WTC11 (cell line): ENCODE measurements around the gene ATP2A2. TPM values are rescaled to one million over a fixed set of nuclear protein-coding genes. Genes with fewer than 3 reads are reported as not detected.
A peak's percentile ranks its signal among the peaks of the same experiment; 100 is the strongest.

ENCODE experiments used
- ATAC-seq: fragments of 200-7000 bp; cut with Tn5 transposase; 2 replicates; pipeline ENCODE4 v1.10.0; 2021; ENCODE audit warnings: mild to moderate bottlenecking, moderate library complexity
- CTCF ChIA-PET: fragments of 300-600 bp; sonication (Branson Sonifier 250); formaldehyde crosslinking; loops from one replicate; lab custom pipeline; 2021; ENCODE audit warnings: antibody characterized with exemption; lab: Charles Lee
- POLR2A ChIA-PET: fragments of 350-600 bp; sonication (Branson Sonifier 250); formaldehyde crosslinking; loops from one replicate; lab custom pipeline; 2021; ENCODE audit warnings: antibody characterized with exemption; lab: Charles Lee
- DNase-seq: peaks from one replicate; pipeline ENCODE4 v3.0.0; 2021; ENCODE audit warnings: low spot score
- H3K27ac Mint-ChIP-seq: 2 replicates; pipeline ENCODE4 v1.8.0; 2021; ENCODE audit warnings: mixed read lengths
- H3K27me3 Mint-ChIP-seq: 2 replicates; pipeline ENCODE4 v1.8.0; 2021; ENCODE audit warnings: low read depth, mild to moderate bottlenecking, moderate library complexity, mixed read lengths
- H3K36me3 Mint-ChIP-seq: 2 replicates; pipeline ENCODE4 v1.8.0; 2021; ENCODE audit warnings: mixed read lengths
- H3K4me1 Mint-ChIP-seq: 2 replicates; pipeline ENCODE4 v1.8.0; 2022; ENCODE audit warnings: mixed read lengths
- H3K4me3 Mint-ChIP-seq: 2 replicates; pipeline ENCODE4 v1.8.0; 2021; ENCODE audit warnings: mild to moderate bottlenecking, moderate library complexity, mixed read lengths
- H3K9me3 Mint-ChIP-seq: 2 replicates; pipeline ENCODE4 v1.8.0; 2021; ENCODE audit warnings: mixed read lengths
- AFF4 ChIP-seq: sonication (generic); formaldehyde crosslinking; IDR thresholded peaks from 2 replicates; pipeline ENCODE4 v1.8.1; 2023; ENCODE audit warnings: mild to moderate bottlenecking, missing genetic modification reagents, borderline replicate concordance
- ESRRA ChIP-seq: sonication (generic); formaldehyde crosslinking; IDR thresholded peaks from 2 replicates; pipeline ENCODE4 v1.8.1; 2022; ENCODE audit warnings: mild to moderate bottlenecking, missing genetic modification reagents, borderline replicate concordance
- HMGA2 ChIP-seq: fragments of 250-450 bp; sonication (Bioruptor Pico); IDR thresholded peaks from 2 replicates; pipeline ENCODE4 v1.4.0; 2021; ENCODE audit warnings: mild to moderate bottlenecking, moderate library complexity
- HMGXB4 ChIP-seq: sonication (generic); formaldehyde crosslinking; IDR thresholded peaks from 2 replicates; pipeline ENCODE4 v1.8.1; 2023; ENCODE audit warnings: mild to moderate bottlenecking, moderate library complexity, missing genetic modification reagents
- IRF2 ChIP-seq: sonication (generic); formaldehyde crosslinking; IDR thresholded peaks from 2 replicates; pipeline ENCODE4 v1.8.0; 2022; ENCODE audit warnings: low read depth, missing genetic modification reagents, borderline replicate concordance
- NR3C1 ChIP-seq: sonication (generic); formaldehyde crosslinking; conservative IDR thresholded peaks from 2 replicates; pipeline ENCODE4 v1.8.1; 2023; ENCODE audit warnings: low read depth, mild to moderate bottlenecking, missing genetic modification reagents
- OVOL2 ChIP-seq: fragments of 250-450 bp; sonication (Bioruptor Pico); IDR thresholded peaks from 2 replicates; pipeline ENCODE4 v1.9.0; 2021; ENCODE audit warnings: mild to moderate bottlenecking, borderline replicate concordance
- PREB ChIP-seq: sonication (generic); formaldehyde crosslinking; IDR thresholded peaks from 2 replicates; pipeline ENCODE4 v1.8.1; 2022; ENCODE audit warnings: mild to moderate bottlenecking, missing genetic modification reagents, moderate library complexity, borderline replicate concordance
- RORB ChIP-seq: fragments of 250-450 bp; sonication (Bioruptor Pico); IDR thresholded peaks from 2 replicates; pipeline ENCODE4 v1.9.0; 2021; ENCODE audit warnings: mild to moderate bottlenecking
- ZBTB21 ChIP-seq: sonication (generic); formaldehyde crosslinking; IDR thresholded peaks from 2 replicates; pipeline ENCODE4 v1.8.1; 2023; ENCODE audit warnings: mild to moderate bottlenecking, missing genetic modification reagents, borderline replicate concordance
- ZNF281 ChIP-seq: sonication (generic); formaldehyde crosslinking; IDR thresholded peaks from 2 replicates; pipeline ENCODE4 v1.8.0; 2023; ENCODE audit warnings: mild to moderate bottlenecking, missing genetic modification reagents
- ZNF317 ChIP-seq: sonication (generic); formaldehyde crosslinking; IDR thresholded peaks from 2 replicates; pipeline ENCODE4 v1.8.1; 2023; ENCODE audit warnings: low read depth, mild to moderate bottlenecking, moderate library complexity, missing genetic modification reagents, borderline replicate concordance
- ZNF396 ChIP-seq: fragments of 250-450 bp; sonication (Bioruptor Pico); IDR thresholded peaks from 2 replicates; pipeline ENCODE4 v1.8.0; 2021; ENCODE audit warnings: mild to moderate bottlenecking, moderate library complexity, borderline replicate concordance
- ZNF512 ChIP-seq: sonication (generic); formaldehyde crosslinking; IDR thresholded peaks from 2 replicates; pipeline ENCODE4 v1.8.1; 2022; ENCODE audit warnings: missing genetic modification reagents, borderline replicate concordance
- total RNA-seq: library from RNA; stranded (reverse); gene quantifications from 3 replicates; pipeline ENCODE4 v1.2.3, GENCODE V29; 2021

ATP2A2 gene
- total RNA-seq, 1 experiment from 2014 or later = 239 TPM

GRCh38 chr12:110304061-110304551 lies 23.1 kb downstream of the ATP2A2 start:
- no peak for ATAC-seq
- Mint-ChIP-seq H3K9me3 (no peaks in the 10 kb centered on the region), H3K27me3 (no peaks in the 10 kb centered on the region), H3K4me1 (peaks cover 13% of the 10 kb centered on the region), H3K27ac (peak overlapping the region; percentile 77), H3K4me3 (no peak overlapping the region), H3K36me3 (peaks cover 60% of the 10 kb centered on the region)
- no peak for DNase-seq
- TF ChIP-seq IRF2 (CRISPR knock-in tag) (no peak), ZNF396 (CRISPR knock-in tag) (no peak), HMGXB4 (CRISPR knock-in tag) (no peak), ZNF281 (no peak), NR3C1 (CRISPR knock-in tag) (no peak), PREB (CRISPR knock-in tag) (no peak), ZBTB21 (CRISPR knock-in tag) (no peak), ZNF317 (no peak), AFF4 (CRISPR knock-in tag) (no peak), ESRRA (CRISPR knock-in tag) (no peak), OVOL2 (CRISPR knock-in tag) (no peak), RORB (CRISPR knock-in tag) (no peak), ZNF512 (CRISPR knock-in tag) (no peak), HMGA2 (CRISPR knock-in tag) (no peak)
- POLR2A ChIA-PET = interaction anchor here (0.6 kb wide), 1 partner anchor 21 kb away, joined by 5 read pairs; no protein-coding TSS in a partner anchor
- CTCF ChIA-PET = no interaction called here
